WTC11 (cell line): ENCODE data around the gene ADAM33. TPM values are rescaled to one million over a fixed set of nuclear protein-coding genes. Genes with fewer than 3 reads are reported as not detected.

Experiments
- ATAC-seq: fragments of 200-7000 bp; cut with Tn5 transposase; 2 replicates; pipeline ENCODE4 v1.10.0; 2021; ENCODE audit warnings: mild to moderate bottlenecking, moderate library complexity
- CTCF ChIA-PET: fragments of 300-600 bp; sonication (Branson Sonifier 250); formaldehyde crosslinking; loops from one replicate; lab custom pipeline; 2021; ENCODE audit warnings: antibody characterized with exemption; lab: Charles Lee
- POLR2A ChIA-PET: fragments of 350-600 bp; sonication (Branson Sonifier 250); formaldehyde crosslinking; loops from one replicate; lab custom pipeline; 2021; ENCODE audit warnings: antibody characterized with exemption; lab: Charles Lee
- DNase-seq: peaks from one replicate; pipeline ENCODE4 v3.0.0; 2021; ENCODE audit warnings: low spot score
- H3K27ac Mint-ChIP-seq: 2 replicates; pipeline ENCODE4 v1.8.0; 2021; ENCODE audit warnings: mixed read lengths
- H3K27me3 Mint-ChIP-seq: 2 replicates; pipeline ENCODE4 v1.8.0; 2021; ENCODE audit warnings: low read depth, mild to moderate bottlenecking, moderate library complexity, mixed read lengths
- H3K36me3 Mint-ChIP-seq: 2 replicates; pipeline ENCODE4 v1.8.0; 2021; ENCODE audit warnings: mixed read lengths
- H3K4me1 Mint-ChIP-seq: 2 replicates; pipeline ENCODE4 v1.8.0; 2022; ENCODE audit warnings: mixed read lengths
- H3K4me3 Mint-ChIP-seq: 2 replicates; pipeline ENCODE4 v1.8.0; 2021; ENCODE audit warnings: mild to moderate bottlenecking, moderate library complexity, mixed read lengths
- H3K9me3 Mint-ChIP-seq: 2 replicates; pipeline ENCODE4 v1.8.0; 2021; ENCODE audit warnings: mixed read lengths
- AR ChIP-seq: fragments of 250-450 bp; sonication (Bioruptor Pico); IDR thresholded peaks from 2 replicates; pipeline ENCODE4 v1.9.0; 2021; ENCODE audit warnings: mild to moderate bottlenecking
- ARID4B ChIP-seq: sonication (generic); formaldehyde crosslinking; IDR thresholded peaks from 2 replicates; pipeline ENCODE4 v1.8.0; 2023; ENCODE audit warnings: missing genetic modification reagents, mild to moderate bottlenecking, borderline replicate concordance
- ATF1 ChIP-seq: sonication (generic); formaldehyde crosslinking; IDR thresholded peaks from 2 replicates; pipeline ENCODE4 v1.8.1; 2023; ENCODE audit warnings: mild to moderate bottlenecking, moderate library complexity, missing genetic modification reagents
- CBFB ChIP-seq: sonication (generic); formaldehyde crosslinking; IDR thresholded peaks from 2 replicates; pipeline ENCODE4 v1.8.1; 2022; ENCODE audit warnings: mild to moderate bottlenecking, low read depth, missing genetic modification reagents
- CTCF ChIP-seq: fragments of 200-600 bp; IDR thresholded peaks from 2 replicates; pipeline ENCODE4 v1.8.0; 2022; ENCODE audit warnings: antibody characterized with exemption
- FOXP1 ChIP-seq: sonication (generic); formaldehyde crosslinking; IDR thresholded peaks from 2 replicates; pipeline ENCODE4 v1.8.0; 2022; ENCODE audit warnings: missing genetic modification reagents, mild to moderate bottlenecking, moderate library complexity, borderline replicate concordance
- GTF2I ChIP-seq: fragments of 250-450 bp; sonication (Bioruptor Pico); conservative IDR thresholded peaks from 2 replicates; pipeline ENCODE4 v1.4.0; 2021; ENCODE audit warnings: mild to moderate bottlenecking
- JUN ChIP-seq: sonication (generic); formaldehyde crosslinking; IDR thresholded peaks from 2 replicates; pipeline ENCODE4 v1.8.0; 2023; ENCODE audit warnings: mild to moderate bottlenecking, missing genetic modification reagents
- NFATC4 ChIP-seq: fragments of 250-450 bp; sonication (Bioruptor Pico); IDR thresholded peaks from 2 replicates; pipeline ENCODE4 v1.9.0; 2021; ENCODE audit warnings: mild to moderate bottlenecking
- PREB ChIP-seq: sonication (generic); formaldehyde crosslinking; IDR thresholded peaks from 2 replicates; pipeline ENCODE4 v1.8.1; 2022; ENCODE audit warnings: mild to moderate bottlenecking, missing genetic modification reagents, moderate library complexity, borderline replicate concordance
- USF1 ChIP-seq: sonication (generic); formaldehyde crosslinking; IDR thresholded peaks from 2 replicates; pipeline ENCODE4 v1.8.0; 2022; ENCODE audit warnings: mild to moderate bottlenecking, missing genetic modification reagents
- ZNF121 ChIP-seq: sonication (generic); formaldehyde crosslinking; IDR thresholded peaks from 2 replicates; pipeline ENCODE4 v1.8.0; 2023; ENCODE audit warnings: missing genetic modification reagents
- ZNF416 ChIP-seq: fragments of 250-450 bp; sonication (Bioruptor Pico); IDR thresholded peaks from 2 replicates; pipeline ENCODE4 v1.9.0; 2021; ENCODE audit warnings: mild to moderate bottlenecking, inconsistent platforms
- ZNF512 ChIP-seq: sonication (generic); formaldehyde crosslinking; IDR thresholded peaks from 2 replicates; pipeline ENCODE4 v1.8.1; 2022; ENCODE audit warnings: missing genetic modification reagents, borderline replicate concordance
- total RNA-seq: library from RNA; stranded (reverse); gene quantifications from 3 replicates; pipeline ENCODE4 v1.2.3, GENCODE V29; 2021
- TF ChIP-seq, protein P1 (sequence below): fragments of 250-450 bp; sonication (Bioruptor Pico); IDR thresholded peaks from 2 replicates; pipeline ENCODE4 v1.8.0; 2021; ENCODE audit warnings: mild to moderate bottlenecking
- TF ChIP-seq, protein P2 (sequence below): sonication (generic); formaldehyde crosslinking; IDR thresholded peaks from 2 replicates; pipeline ENCODE4 v1.8.1; 2023; ENCODE audit warnings: mild to moderate bottlenecking, missing genetic modification reagents
- TF ChIP-seq, protein P3 (sequence below): sonication (generic); formaldehyde crosslinking; IDR thresholded peaks from 2 replicates; pipeline ENCODE4 v1.8.1; 2023; ENCODE audit warnings: mild to moderate bottlenecking, missing genetic modification reagents, moderate library complexity

ADAM33 gene
- total RNA-seq, 1 experiment from 2014 or later = 5.3 TPM

- H3K27me3 Mint-ChIP-seq = peaks cover 25% of the 10 kb centered on the region
- peak; percentile 8 for ATAC-seq
- no peak overlapping the region for H3K27ac Mint-ChIP-seq
- ChIA-PET POLR2A (no interaction called here), CTCF (interaction anchor here (0.5 to 3.9 kb wide), 15 partner anchors 10 to 764 kb away, joined by 3 to 38 read pairs (median 4); partner anchors contain the start of genes CENPB and SPEF1)
- no peaks in the 10 kb centered on the region for H3K36me3 Mint-ChIP-seq
- peak; percentile 42 for DNase-seq
- H3K4me1 Mint-ChIP-seq = peaks cover 37% of the 10 kb centered on the region
- H3K4me3 Mint-ChIP-seq = peak overlapping the region; percentile 34
- H3K9me3 Mint-ChIP-seq = no peaks in the 10 kb centered on the region
- no peak for TF ChIP-seq ZNF416 (CRISPR knock-in tag)
- TF ChIP-seq ATF1 (CRISPR knock-in tag) = no peak
- TF ChIP-seq ZNF121 (CRISPR knock-in tag) = no peak
- TF ChIP-seq AR (CRISPR knock-in tag) = no peak
- TF ChIP-seq JUN (CRISPR knock-in tag) = no peak
- TF ChIP-seq CBFB (CRISPR knock-in tag) = no peak
- TF ChIP-seq FOXP1 (CRISPR knock-in tag) = no peak
- TF ChIP-seq USF1 (CRISPR knock-in tag) = no peak
- TF ChIP-seq, protein P1, sequence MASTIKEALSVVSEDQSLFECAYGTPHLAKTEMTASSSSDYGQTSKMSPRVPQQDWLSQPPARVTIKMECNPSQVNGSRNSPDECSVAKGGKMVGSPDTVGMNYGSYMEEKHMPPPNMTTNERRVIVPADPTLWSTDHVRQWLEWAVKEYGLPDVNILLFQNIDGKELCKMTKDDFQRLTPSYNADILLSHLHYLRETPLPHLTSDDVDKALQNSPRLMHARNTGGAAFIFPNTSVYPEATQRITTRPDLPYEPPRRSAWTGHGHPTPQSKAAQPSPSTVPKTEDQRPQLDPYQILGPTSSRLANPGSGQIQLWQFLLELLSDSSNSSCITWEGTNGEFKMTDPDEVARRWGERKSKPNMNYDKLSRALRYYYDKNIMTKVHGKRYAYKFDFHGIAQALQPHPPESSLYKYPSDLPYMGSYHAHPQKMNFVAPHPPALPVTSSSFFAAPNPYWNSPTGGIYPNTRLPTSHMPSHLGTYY (CRISPR knock-in tag) = no peak
- TF ChIP-seq PREB (CRISPR knock-in tag) = no peak
- TF ChIP-seq ARID4B (CRISPR knock-in tag) = no peak
- TF ChIP-seq ZNF512 = no peak
- TF ChIP-seq NFATC4 (CRISPR knock-in tag) = no peak
- no peak for TF ChIP-seq GTF2I (CRISPR knock-in tag)
- TF ChIP-seq CTCF = no peak
- TF ChIP-seq, protein P2, sequence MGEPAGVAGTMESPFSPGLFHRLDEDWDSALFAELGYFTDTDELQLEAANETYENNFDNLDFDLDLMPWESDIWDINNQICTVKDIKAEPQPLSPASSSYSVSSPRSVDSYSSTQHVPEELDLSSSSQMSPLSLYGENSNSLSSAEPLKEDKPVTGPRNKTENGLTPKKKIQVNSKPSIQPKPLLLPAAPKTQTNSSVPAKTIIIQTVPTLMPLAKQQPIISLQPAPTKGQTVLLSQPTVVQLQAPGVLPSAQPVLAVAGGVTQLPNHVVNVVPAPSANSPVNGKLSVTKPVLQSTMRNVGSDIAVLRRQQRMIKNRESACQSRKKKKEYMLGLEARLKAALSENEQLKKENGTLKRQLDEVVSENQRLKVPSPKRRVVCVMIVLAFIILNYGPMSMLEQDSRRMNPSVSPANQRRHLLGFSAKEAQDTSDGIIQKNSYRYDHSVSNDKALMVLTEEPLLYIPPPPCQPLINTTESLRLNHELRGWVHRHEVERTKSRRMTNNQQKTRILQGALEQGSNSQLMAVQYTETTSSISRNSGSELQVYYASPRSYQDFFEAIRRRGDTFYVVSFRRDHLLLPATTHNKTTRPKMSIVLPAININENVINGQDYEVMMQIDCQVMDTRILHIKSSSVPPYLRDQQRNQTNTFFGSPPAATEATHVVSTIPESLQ (CRISPR knock-in tag) = no peak
- TF ChIP-seq, protein P3, sequence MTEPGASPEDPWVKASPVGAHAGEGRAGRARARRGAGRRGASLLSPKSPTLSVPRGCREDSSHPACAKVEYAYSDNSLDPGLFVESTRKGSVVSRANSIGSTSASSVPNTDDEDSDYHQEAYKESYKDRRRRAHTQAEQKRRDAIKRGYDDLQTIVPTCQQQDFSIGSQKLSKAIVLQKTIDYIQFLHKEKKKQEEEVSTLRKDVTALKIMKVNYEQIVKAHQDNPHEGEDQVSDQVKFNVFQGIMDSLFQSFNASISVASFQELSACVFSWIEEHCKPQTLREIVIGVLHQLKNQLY (CRISPR knock-in tag) = no peak
Observed at GRCh38 chr20:3679749-3680700, 1.8 kb downstream of the ADAM33 start.
